Heart left ventricle (tissue), 13 donors: ENCODE data around the gene HS3ST1.

Experiments
- CTCF ChIP-seq, 12 donors: fragments of 200-600 bp; sonication (generic) in 4 of 12; IDR thresholded peaks; one replicate each; pipeline versions ENCODE4 v1.5.0 to v1.8.0; 2018 to 2022; ENCODE audit warnings: antibody characterized with exemption in 12 of 12, mild to moderate bottlenecking in 5 of 12
- POLR2A ChIP-seq, 2 donors: fragments of 450-650 bp; IDR thresholded peaks; one replicate each; pipeline ENCODE4 v1.6.1; 2017; ENCODE audit warnings: antibody characterized with exemption in 2 of 2, mild to moderate bottlenecking in 2 of 2, moderate library complexity in 2 of 2
- donor health status: ischemic (EF 13 %, LVEDD 7.1; RV severe dilation, severe dysfunction).
- donor health status: DM: no; HTN: yes; CAD: no.
- donor health status: DM: no; HTN: no; CAD: no.
- donor health status: ischemic (EF 25% LVEDD 6.9; RV normal size, moderate dysfunction).
- donor health status: ischemic (EF 25% LVEDD 5.7; RV mildly dilated, moderate dysfunction).
- donor health status: ischemic (EF 35%, LVEDD 5.7; RV mildly dilated, moderate dysfunction).
- donor health status: nonischemic (EF 11% LVEDD 7.7; RV severe dilation, severe dysfunction).
- donor health status: DM: yes; HTN: yes; CAD: no.
- donor health status: PGD.
- donor health status: ischemic (EF 29% LVEDD 5.4; RV normal size, mild dysfunction).
- donor health status: nonischemic (EF 23%, LVEDD 6.1; RV moderate dilation, normal function).

GRCh38 chr4:11472535-11472934, 43.8 kb upstream of the HS3ST1 start:
- TF ChIP-seq CTCF (IDR thresholded peaks at IDR 0.05), result no peak
- no peak for TF ChIP-seq POLR2A (IDR thresholded peaks at IDR 0.05)
